Activated CD8-positive, alpha-beta memory T cell treated with anti-CD3 and anti-CD28 coated beads, Interleukin-2, amount 50 U/mL, for 1 hour (primary cell): Measurements from ENCODE around the gene ZNF598.
"Not testable (repeated sequence)": the region's sequence is repeated elsewhere in the genome, so short reads cannot be mapped to it uniquely, and the experiment has no call there.

Experiments used
- DNase-seq: peaks from one replicate; pipeline ENCODE4 v3.0.0-alpha.2; 2020; ENCODE audit errors: extremely low read depth

Gene ZNF598

GRCh38 chr16:2040041-2040786 lies 30.6 kb upstream of the ZNF598 start:
- no peak for DNase-seq

GRCh38 chr16:2039274-2040031 lies 29.8 kb upstream of the ZNF598 start:
- DNase-seq, result no peak

- DNase-seq, result no peak
These were observed 29.0 kb upstream of the ZNF598 start for GRCh38 chr16:2038382-2039231.

GRCh38 chr16:2037647-2038381 lies 28.2 kb upstream of the ZNF598 start:
- no peak for DNase-seq

GRCh38 chr16:2037115-2037514 lies 27.5 kb upstream of the ZNF598 start:
- no peak for DNase-seq

- no peak for DNase-seq
These were observed 26.8 kb upstream of the ZNF598 start for GRCh38 chr16:2036200-2036966.

GRCh38 chr16:2035431-2036199 lies 26.0 kb upstream of the ZNF598 start:
- no peak for DNase-seq

GRCh38 chr16:2034696-2035430 lies 25.2 kb upstream of the ZNF598 start:
- no peak for DNase-seq

GRCh38 chr16:2033909-2034695 lies 24.5 kb upstream of the ZNF598 start:
- DNase-seq, result not testable (repeated sequence)

GRCh38 chr16:2033057-2033908 lies 23.7 kb upstream of the ZNF598 start:
- DNase-seq, result no peak

- no peak for DNase-seq
These were observed 22.9 kb upstream of the ZNF598 start for GRCh38 chr16:2032285-2033056.

- DNase-seq, result no peak
These were observed 21.5 kb upstream of the ZNF598 start for GRCh38 chr16:2031081-2031577.

- DNase-seq, result no peak
These were observed 20.4 kb upstream of the ZNF598 start for GRCh38 chr16:2030036-2030435.

- DNase-seq, result no peak
These were observed 19.7 kb upstream of the ZNF598 start for GRCh38 chr16:2029350-2029749.

- no peak for DNase-seq
These were observed 19.1 kb upstream of the ZNF598 start for GRCh38 chr16:2028620-2029220.

- DNase-seq, result no peak
These were observed 18.5 kb upstream of the ZNF598 start for GRCh38 chr16:2028146-2028545.
